ENCODE data around the gene RNF14.

DNA sequence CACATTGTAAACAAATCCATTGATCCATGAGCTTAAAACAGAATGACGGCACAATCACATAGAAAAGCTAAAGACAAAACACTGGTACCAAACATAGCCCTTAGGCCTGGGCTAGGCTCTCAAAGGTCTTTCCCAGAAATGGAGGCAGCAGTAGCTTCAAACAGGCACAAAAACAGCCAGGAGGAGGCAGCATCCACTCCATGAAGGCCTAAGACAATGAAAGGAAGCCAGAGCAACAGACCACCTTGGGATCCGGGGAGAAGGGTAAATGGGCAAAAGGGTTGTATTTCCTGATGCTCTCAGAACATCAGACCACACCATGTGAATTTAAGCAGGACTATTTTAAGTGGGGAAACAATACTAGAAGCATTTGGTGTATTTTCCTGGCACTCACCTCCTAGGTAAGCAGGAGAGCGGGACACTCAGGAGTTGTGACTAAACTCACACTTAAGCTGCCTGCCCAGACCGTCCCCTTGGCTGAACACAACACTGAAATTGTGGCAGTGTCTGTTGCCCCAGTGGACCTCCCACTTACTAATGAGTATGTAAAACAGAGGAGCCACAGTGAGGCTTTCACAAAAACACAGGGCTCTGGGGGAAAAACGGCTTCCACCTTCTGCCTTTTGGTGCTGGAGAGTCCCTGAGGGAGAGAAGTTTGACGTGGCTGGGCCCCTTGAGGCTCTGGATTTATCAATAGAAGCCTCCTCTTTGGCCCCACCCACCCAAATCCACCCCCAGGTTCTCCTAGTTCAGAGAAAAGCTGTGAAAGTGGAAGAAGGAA lies 32.0 kb downstream of the RNF14 start:
- TF ChIP-seq POLR2A (IDR thresholded peaks at IDR 0.05; ENCODE audit: borderline replicate concordance, extremely low read depth, insufficient read depth, insufficient read length) (no peak), POLR2AphosphoS5 (IDR thresholded peaks at IDR 0.05; ENCODE audit: low read depth, low read length) (no peak; the same call in 1 of the 2 replicates), CBX3 (IDR thresholded peaks at IDR 0.05; ENCODE audit: low read depth) (no peak), YY1 (IDR thresholded peaks at IDR 0.05; ENCODE audit: extremely low read depth, insufficient replicate concordance, low read depth, low read length) (no peak), SRF (IDR thresholded peaks at IDR 0.05; ENCODE audit: low read depth) (no peak), SP1 (IDR thresholded peaks at IDR 0.05; ENCODE audit: low read depth) (no peak), ZNF274 (IDR thresholded peaks at IDR 0.05; ENCODE audit: low read depth, low read length) (no peak), EZH2 (IDR thresholded peaks at IDR 0.05) (no peak), SIN3A (IDR thresholded peaks at IDR 0.05; ENCODE audit: low read depth) (no peak), TCF7L2 (IDR thresholded peaks at IDR 0.05; ENCODE audit: borderline replicate concordance, extremely low read depth, insufficient read depth, insufficient read length) (no peak), EZH2phosphoT487 (IDR thresholded peaks at IDR 0.05; ENCODE audit: borderline replicate concordance) (no peak)
- TF ChIP-seq, protein P1, sequence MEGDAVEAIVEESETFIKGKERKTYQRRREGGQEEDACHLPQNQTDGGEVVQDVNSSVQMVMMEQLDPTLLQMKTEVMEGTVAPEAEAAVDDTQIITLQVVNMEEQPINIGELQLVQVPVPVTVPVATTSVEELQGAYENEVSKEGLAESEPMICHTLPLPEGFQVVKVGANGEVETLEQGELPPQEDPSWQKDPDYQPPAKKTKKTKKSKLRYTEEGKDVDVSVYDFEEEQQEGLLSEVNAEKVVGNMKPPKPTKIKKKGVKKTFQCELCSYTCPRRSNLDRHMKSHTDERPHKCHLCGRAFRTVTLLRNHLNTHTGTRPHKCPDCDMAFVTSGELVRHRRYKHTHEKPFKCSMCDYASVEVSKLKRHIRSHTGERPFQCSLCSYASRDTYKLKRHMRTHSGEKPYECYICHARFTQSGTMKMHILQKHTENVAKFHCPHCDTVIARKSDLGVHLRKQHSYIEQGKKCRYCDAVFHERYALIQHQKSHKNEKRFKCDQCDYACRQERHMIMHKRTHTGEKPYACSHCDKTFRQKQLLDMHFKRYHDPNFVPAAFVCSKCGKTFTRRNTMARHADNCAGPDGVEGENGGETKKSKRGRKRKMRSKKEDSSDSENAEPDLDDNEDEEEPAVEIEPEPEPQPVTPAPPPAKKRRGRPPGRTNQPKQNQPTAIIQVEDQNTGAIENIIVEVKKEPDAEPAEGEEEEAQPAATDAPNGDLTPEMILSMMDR (IDR thresholded peaks at IDR 0.05 in 2 of 3, conservative IDR thresholded peaks at IDR 0.05 in 1 of 3; ENCODE audit: borderline replicate concordance in 1 of 3, insufficient read depth in 1 of 3, low read depth in 2 of 3, low read length in 2 of 3): peak; percentile 23 to 56 (median 48); a peak in 5 of 6 replicates
- TF ChIP-seq, protein P2, sequence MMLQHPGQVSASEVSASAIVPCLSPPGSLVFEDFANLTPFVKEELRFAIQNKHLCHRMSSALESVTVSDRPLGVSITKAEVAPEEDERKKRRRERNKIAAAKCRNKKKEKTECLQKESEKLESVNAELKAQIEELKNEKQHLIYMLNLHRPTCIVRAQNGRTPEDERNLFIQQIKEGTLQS (IDR thresholded peaks at IDR 0.05): no peak
- TF ChIP-seq, protein P3, sequence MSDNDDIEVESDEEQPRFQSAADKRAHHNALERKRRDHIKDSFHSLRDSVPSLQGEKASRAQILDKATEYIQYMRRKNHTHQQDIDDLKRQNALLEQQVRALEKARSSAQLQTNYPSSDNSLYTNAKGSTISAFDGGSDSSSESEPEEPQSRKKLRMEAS (IDR thresholded peaks at IDR 0.05): no peak

Data from HCT116 (cell line).